ENCODE results near the gene ACACA.

GRCh38 chr17:37064956-37065355, 341.7 kb downstream of the ACACA start:
- TF ChIP-seq CTCF (conservative IDR thresholded peaks at IDR 0.05 in 1 of 2, IDR thresholded peaks at IDR 0.05 in 1 of 2; ENCODE audit: extremely low read depth in 1 of 2, insufficient read depth in 1 of 2, low read depth in 1 of 2, low read length in 2 of 2) (no peak), EZH2 (IDR thresholded peaks at IDR 0.05; ENCODE audit: borderline replicate concordance, low read length) (no peak)
